ENCODE data around the gene IGSF6.
"Not testable (repeated sequence)": the region's sequence is repeated elsewhere in the genome, so short reads cannot be mapped to it uniquely, and the experiment has no call there.

Gene IGSF6

GRCh38 chr16:21637032-21637968 is 15.1 kb downstream of the IGSF6 start:
- H3K4me2 ChIP-seq (ENCODE audit: low read length) = no peak overlapping the region
- H3K27me3 ChIP-seq (ENCODE audit: low read depth, low read length) = no peaks in the 10 kb centered on the region
- no peak overlapping the region for H2AFZ ChIP-seq (ENCODE audit: low read depth, low read length)
- no peak overlapping the region for H3K9ac ChIP-seq (ENCODE audit: low read length)
- H3K27ac ChIP-seq (ENCODE audit: low read length) = no peak overlapping the region
- no peak for TF ChIP-seq EZH2phosphoT487 (IDR thresholded peaks at IDR 0.05; ENCODE audit: low read depth)
- no peak for TF ChIP-seq CTCF (IDR thresholded peaks at IDR 0.05; ENCODE audit: low read depth, low read length)
- no peaks in the 10 kb centered on the region for H4K20me1 ChIP-seq (ENCODE audit: insufficient read depth, low read length)
- no peaks in the 10 kb centered on the region for H3K36me3 ChIP-seq (replicated peaks; ENCODE audit: low read depth, low read length)
- no peaks in the 10 kb centered on the region for H3K79me2 ChIP-seq (ENCODE audit: low read length)
- peaks cover 12% of the 10 kb centered on the region for H3K4me1 ChIP-seq (ENCODE audit: low read length)
- H3K4me3 ChIP-seq (ENCODE audit: low read length) = no peak overlapping the region
- no peaks in the 10 kb centered on the region for H3K9me3 ChIP-seq (ENCODE audit: insufficient read depth, low read length)

- H4K20me1 ChIP-seq (ENCODE audit: insufficient read depth, low read length); H3K79me2 ChIP-seq (ENCODE audit: low read length); H3K4me3 ChIP-seq (ENCODE audit: low read length); H3K9me3 ChIP-seq (ENCODE audit: insufficient read depth, low read length); H3K4me1 ChIP-seq (ENCODE audit: low read length); H2AFZ ChIP-seq (ENCODE audit: low read depth, low read length); H3K9ac ChIP-seq (ENCODE audit: low read length); H3K4me2 ChIP-seq (ENCODE audit: low read length); H3K27ac ChIP-seq (ENCODE audit: low read length); H3K27me3 ChIP-seq (ENCODE audit: low read depth, low read length); H3K36me3 ChIP-seq (replicated peaks; ENCODE audit: low read depth, low read length): not testable (repeated sequence)
These were observed 16.7 kb downstream of the IGSF6 start for GRCh38 chr16:21635694-21636093.

GRCh38 chr16:21634216-21634615 is 18.2 kb downstream of the IGSF6 start:
- Histone ChIP-seq H3K4me1 (ENCODE audit: low read length) (peaks cover 7% of the 10 kb centered on the region), H3K9me3 (ENCODE audit: insufficient read depth, low read length) (no peaks in the 10 kb centered on the region)
- TF ChIP-seq EZH2phosphoT487 (IDR thresholded peaks at IDR 0.05; ENCODE audit: low read depth) (no peak), CTCF (IDR thresholded peaks at IDR 0.05; ENCODE audit: low read depth, low read length) (no peak)

GRCh38 chr16:21631951-21632575 is 20.3 kb downstream of the IGSF6 start:
- H3K36me3 ChIP-seq (replicated peaks; ENCODE audit: low read depth, low read length) = peaks cover 12% of the 10 kb centered on the region

More at GRCh38 chr16:21634216-21634615, 18.2 kb downstream of the IGSF6 start:
- Histone ChIP-seq H4K20me1 (ENCODE audit: insufficient read depth, low read length) (no peaks in the 10 kb centered on the region), H3K27me3 (ENCODE audit: low read depth, low read length) (no peaks in the 10 kb centered on the region), H2AFZ (ENCODE audit: low read depth, low read length) (no peak overlapping the region), H3K36me3 (replicated peaks; ENCODE audit: low read depth, low read length) (peaks cover 2% of the 10 kb centered on the region), H3K4me3 (ENCODE audit: low read length) (no peak overlapping the region), H3K27ac (ENCODE audit: low read length) (no peak overlapping the region), H3K4me2 (ENCODE audit: low read length) (no peak overlapping the region), H3K9ac (ENCODE audit: low read length) (no peak overlapping the region), H3K79me2 (ENCODE audit: low read length) (no peaks in the 10 kb centered on the region)

GRCh38 chr16:21631376-21631775 is 21.0 kb downstream of the IGSF6 start:
- not testable (repeated sequence) for H4K20me1 ChIP-seq (ENCODE audit: insufficient read depth, low read length); H2AFZ ChIP-seq (ENCODE audit: low read depth, low read length); H3K4me3 ChIP-seq (ENCODE audit: low read length); H3K9ac ChIP-seq (ENCODE audit: low read length); H3K4me1 ChIP-seq (ENCODE audit: low read length); H3K9me3 ChIP-seq (ENCODE audit: insufficient read depth, low read length); H3K4me2 ChIP-seq (ENCODE audit: low read length); H3K79me2 ChIP-seq (ENCODE audit: low read length); H3K27ac ChIP-seq (ENCODE audit: low read length); H3K27me3 ChIP-seq (ENCODE audit: low read depth, low read length)
- H3K36me3 ChIP-seq (replicated peaks; ENCODE audit: low read depth, low read length) = peaks cover 18% of the 10 kb centered on the region

More at GRCh38 chr16:21631951-21632575, 20.3 kb downstream of the IGSF6 start:
- H3K79me2 ChIP-seq (ENCODE audit: low read length); H3K27me3 ChIP-seq (ENCODE audit: low read depth, low read length); H3K9ac ChIP-seq (ENCODE audit: low read length); H3K4me3 ChIP-seq (ENCODE audit: low read length); H3K9me3 ChIP-seq (ENCODE audit: insufficient read depth, low read length); H3K4me2 ChIP-seq (ENCODE audit: low read length); H4K20me1 ChIP-seq (ENCODE audit: insufficient read depth, low read length); H2AFZ ChIP-seq (ENCODE audit: low read depth, low read length); H3K4me1 ChIP-seq (ENCODE audit: low read length); H3K27ac ChIP-seq (ENCODE audit: low read length): not testable (repeated sequence)

- not testable (repeated sequence) for H3K79me2 ChIP-seq (ENCODE audit: low read length); H3K27ac ChIP-seq (ENCODE audit: low read length); H4K20me1 ChIP-seq (ENCODE audit: insufficient read depth, low read length); H3K27me3 ChIP-seq (ENCODE audit: low read depth, low read length); H2AFZ ChIP-seq (ENCODE audit: low read depth, low read length); H3K4me3 ChIP-seq (ENCODE audit: low read length); H3K4me2 ChIP-seq (ENCODE audit: low read length); H3K9me3 ChIP-seq (ENCODE audit: insufficient read depth, low read length); H3K4me1 ChIP-seq (ENCODE audit: low read length); H3K9ac ChIP-seq (ENCODE audit: low read length)
- peaks cover 21% of the 10 kb centered on the region for H3K36me3 ChIP-seq (replicated peaks; ENCODE audit: low read depth, low read length)
These were observed 21.5 kb downstream of the IGSF6 start for GRCh38 chr16:21630866-21631265.

- H3K9ac ChIP-seq (ENCODE audit: low read length); H2AFZ ChIP-seq (ENCODE audit: low read depth, low read length); H3K9me3 ChIP-seq (ENCODE audit: insufficient read depth, low read length); H3K4me3 ChIP-seq (ENCODE audit: low read length); H3K79me2 ChIP-seq (ENCODE audit: low read length); H3K27ac ChIP-seq (ENCODE audit: low read length); H3K4me2 ChIP-seq (ENCODE audit: low read length); H3K27me3 ChIP-seq (ENCODE audit: low read depth, low read length); H4K20me1 ChIP-seq (ENCODE audit: insufficient read depth, low read length); H3K4me1 ChIP-seq (ENCODE audit: low read length): not testable (repeated sequence)
- peaks cover 28% of the 10 kb centered on the region for H3K36me3 ChIP-seq (replicated peaks; ENCODE audit: low read depth, low read length)
These were observed 22.5 kb downstream of the IGSF6 start for GRCh38 chr16:21629616-21630539.

Data from OCI-LY3 (cell line).